Epithelial cell of esophagus (primary cell): Measurements from ENCODE around the gene IGFLR1.

Experiments used
- DNase-seq: peaks from one replicate; pipeline ENCODE4 v3.0.0; 2010; ENCODE audit warnings: low read depth
- H3K4me3 ChIP-seq: 2 replicates; pipeline ENCODE4 v1.5.1; 2011; ENCODE audit warnings: mild to moderate bottlenecking, low read length, control low read depth
- CTCF ChIP-seq: IDR thresholded peaks from 2 replicates; pipeline ENCODE4 v1.5.1; 2011; ENCODE audit warnings: low read depth, mild to moderate bottlenecking, low read length, control low read depth, inconsistent platforms; ENCODE audit not compliant: insufficient read depth; ENCODE audit errors: missing control alignments

Gene IGFLR1

GRCh38 chr19:35742121-35742724 is at the start of gene IGFLR1:
Gene IGFLR1, minus strand, starts transcription at chr19:35742452. Its CDS starts 1,272 bp downstream, at chr19:35741180.
- no peak for DNase-seq
- no peak for TF ChIP-seq CTCF
- H3K4me3 ChIP-seq, result no peak within 1 kb of the TSS

- no peak overlapping the region for H3K4me3 ChIP-seq
- no peak for TF ChIP-seq CTCF
Measured at GRCh38 chr19:35791814-35792279, 49.6 kb upstream of the IGFLR1 start.

GRCh38 chr19:35790981-35791813 is 48.9 kb upstream of the IGFLR1 start:
- no peak overlapping the region for H3K4me3 ChIP-seq
- no peak for TF ChIP-seq CTCF
- DNase-seq, result no peak

More at GRCh38 chr19:35791814-35792279, 49.6 kb upstream of the IGFLR1 start:
- DNase-seq, result no peak

GRCh38 chr19:35789978-35790944 is 48.0 kb upstream of the IGFLR1 start:
- no peak for TF ChIP-seq CTCF
- no peak for DNase-seq
- H3K4me3 ChIP-seq, result no peak overlapping the region

GRCh38 chr19:35789195-35789977 is 47.1 kb upstream of the IGFLR1 start:
- H3K4me3 ChIP-seq, result no peak overlapping the region
- TF ChIP-seq CTCF, result no peak
- DNase-seq, result no peak

DNA sequence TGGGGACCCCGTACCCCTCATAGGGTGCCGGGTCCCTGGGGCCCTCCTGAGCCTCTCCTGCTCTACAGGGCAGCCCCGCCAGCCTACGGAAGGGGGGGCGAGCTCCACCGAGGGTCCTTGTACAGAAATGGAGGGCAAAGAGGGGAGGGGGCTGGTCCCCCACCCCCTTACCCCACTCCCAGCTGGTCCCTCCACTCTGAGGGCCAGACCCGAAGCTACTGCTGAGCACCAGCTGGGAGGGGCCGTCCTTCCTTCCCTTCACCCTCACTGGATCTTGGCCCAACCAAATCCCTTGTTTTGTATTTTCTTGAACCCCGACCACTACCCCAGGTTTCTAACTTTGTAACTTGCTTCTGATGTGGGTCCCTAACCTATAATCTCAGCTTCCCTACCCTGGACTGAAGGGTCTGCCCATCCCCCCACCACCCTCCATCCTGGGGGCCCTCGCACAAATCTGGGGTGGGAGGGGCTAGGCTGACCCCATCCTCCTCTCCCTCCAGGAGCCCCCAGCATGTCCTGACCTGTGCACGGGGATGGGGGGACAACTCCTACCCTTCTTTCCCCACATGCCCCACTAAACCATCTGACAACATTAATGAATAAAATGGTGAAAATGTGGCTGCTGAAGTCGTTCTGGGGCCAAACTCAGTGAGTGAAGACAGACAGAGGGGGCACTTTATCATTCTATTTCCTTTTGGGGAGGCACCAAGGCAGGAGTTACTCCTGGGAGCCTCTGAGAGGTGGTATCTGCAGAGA is 46.1 kb upstream of the IGFLR1 start:
- no peak for DNase-seq
- no peak overlapping the region for H3K4me3 ChIP-seq
- no peak for TF ChIP-seq CTCF
